GM21367 (cell line): ENCODE data around the gene VIPR1.
"Not testable (repeated sequence)": the region's sequence is repeated elsewhere in the genome, so short reads cannot be mapped to it uniquely, and the experiment has no call there.

Source experiments
- ATAC-seq: cut with Tn5 transposase; IDR thresholded peaks from one replicate; pipeline ENCODE4 v1.9.1; 2021; ENCODE audit not compliant: unreplicated experiment

Gene VIPR1

DNA sequence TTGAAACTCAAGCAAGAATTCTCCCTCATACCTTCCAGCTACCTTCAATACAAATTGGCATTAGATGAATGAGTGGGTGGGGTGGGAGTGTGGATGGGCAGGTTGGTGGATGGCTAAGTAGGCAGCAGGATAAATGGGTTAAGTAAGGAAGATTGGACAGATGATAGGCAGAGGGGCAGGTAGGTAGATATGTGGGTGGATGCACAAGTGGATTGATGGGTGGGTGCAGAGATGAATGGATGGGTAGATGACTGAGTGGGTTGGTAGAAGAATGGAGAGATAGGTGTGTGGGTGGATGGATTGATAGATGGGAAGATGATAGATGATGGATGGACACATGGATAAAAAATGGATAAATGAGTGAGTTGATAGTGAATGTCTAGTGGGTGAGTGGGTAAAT, 27.6 kb downstream of the VIPR1 start:
- ATAC-seq: no peak

DNA sequence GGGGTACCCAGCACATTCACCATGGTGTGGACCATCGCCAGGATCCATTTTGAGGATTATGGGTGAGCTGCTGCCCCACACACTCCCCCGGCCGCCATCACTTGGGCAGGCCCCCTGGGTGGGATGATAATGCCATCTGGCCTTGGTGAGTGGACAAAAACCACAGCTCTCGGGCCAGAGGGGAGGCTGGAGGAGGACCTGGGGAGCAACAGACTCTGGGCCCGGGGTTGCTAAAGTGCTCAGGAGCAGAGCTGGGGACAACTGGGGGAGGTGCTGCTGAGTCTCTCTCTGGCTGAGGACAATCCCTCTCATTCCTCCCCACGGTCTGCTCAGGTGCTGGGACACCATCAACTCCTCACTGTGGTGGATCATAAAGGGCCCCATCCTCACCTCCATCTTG, 29.0 kb downstream of the VIPR1 start:
- ATAC-seq: no peak

DNA sequence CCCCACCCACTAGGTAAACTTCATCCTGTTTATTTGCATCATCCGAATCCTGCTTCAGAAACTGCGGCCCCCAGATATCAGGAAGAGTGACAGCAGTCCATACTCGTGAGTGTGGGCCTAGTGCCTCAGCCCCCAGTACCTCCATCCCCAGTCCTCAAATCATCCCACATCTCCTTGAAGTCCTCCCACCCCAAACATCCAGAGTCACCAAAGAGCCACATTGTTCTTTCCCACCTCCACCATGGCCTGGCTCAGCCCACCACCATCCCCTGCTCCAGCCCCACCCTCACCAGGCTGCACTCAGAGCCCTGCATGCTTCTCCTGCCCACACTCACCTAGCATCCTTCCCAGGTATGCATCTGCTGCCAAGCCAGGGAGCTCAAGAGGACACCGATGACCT, 29.8 kb downstream of the VIPR1 start:
- ATAC-seq: no peak

DNA sequence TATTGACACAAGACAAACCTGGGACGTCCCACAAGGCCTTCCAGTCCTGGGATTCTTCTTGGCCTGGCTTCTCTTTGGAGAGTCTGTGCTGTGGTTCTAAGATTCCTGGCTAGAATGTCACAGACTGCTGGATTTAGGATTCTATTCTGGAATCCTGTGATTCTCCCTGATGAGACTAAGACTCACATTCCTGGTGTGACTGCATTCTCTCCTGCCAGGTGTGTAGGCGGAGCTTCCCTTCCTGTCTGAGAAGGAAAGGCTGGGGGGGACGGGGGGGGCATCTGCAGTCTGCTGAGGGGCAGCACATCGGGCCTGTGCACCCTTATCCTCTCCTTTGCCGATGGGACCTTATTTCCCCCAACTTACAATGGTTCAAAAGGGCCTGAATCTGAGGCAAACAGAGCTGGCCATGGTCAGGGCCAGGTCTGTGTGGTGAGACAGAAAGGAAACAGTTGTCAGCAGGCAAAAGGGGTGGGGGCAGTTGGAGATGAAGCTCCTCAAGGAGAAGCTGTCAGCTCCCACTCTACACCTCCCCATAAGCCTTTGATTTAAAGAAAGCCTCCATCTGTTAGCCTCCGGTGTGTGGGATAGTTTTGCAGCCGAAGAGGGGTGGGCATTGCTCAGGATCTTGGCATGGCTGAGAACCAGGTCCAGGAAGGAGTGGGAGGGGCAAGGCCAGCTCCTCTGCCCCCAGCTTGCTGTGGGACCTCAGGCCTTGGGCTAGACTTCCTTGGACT, 30.9 kb downstream of the VIPR1 start:
- ATAC-seq: no peak

DNA sequence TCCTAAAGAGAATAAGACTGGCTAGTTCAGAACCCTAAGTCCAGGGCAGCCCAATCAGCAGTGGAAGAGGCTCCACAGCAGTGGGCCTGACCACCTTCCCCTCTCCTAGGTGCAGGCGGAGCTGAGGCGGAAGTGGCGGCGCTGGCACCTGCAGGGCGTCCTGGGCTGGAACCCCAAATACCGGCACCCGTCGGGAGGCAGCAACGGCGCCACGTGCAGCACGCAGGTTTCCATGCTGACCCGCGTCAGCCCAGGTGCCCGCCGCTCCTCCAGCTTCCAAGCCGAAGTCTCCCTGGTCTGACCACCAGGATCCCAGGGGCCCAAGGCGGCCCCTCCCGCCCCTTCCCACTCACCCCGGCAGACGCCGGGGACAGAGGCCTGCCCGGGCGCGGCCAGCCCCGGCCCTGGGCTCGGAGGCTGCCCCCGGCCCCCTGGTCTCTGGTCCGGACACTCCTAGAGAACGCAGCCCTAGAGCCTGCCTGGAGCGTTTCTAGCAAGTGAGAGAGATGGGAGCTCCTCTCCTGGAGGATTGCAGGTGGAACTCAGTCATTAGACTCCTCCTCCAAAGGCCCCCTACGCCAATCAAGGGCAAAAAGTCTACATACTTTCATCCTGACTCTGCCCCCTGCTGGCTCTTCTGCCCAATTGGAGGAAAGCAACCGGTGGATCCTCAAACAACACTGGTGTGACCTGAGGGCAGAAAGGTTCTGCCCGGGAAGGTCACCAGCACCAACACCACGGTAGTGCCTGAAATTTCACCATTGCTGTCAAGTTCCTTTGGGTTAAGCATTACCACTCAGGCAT, 33.7 kb downstream of the VIPR1 start:
- ATAC-seq: no peak

DNA sequence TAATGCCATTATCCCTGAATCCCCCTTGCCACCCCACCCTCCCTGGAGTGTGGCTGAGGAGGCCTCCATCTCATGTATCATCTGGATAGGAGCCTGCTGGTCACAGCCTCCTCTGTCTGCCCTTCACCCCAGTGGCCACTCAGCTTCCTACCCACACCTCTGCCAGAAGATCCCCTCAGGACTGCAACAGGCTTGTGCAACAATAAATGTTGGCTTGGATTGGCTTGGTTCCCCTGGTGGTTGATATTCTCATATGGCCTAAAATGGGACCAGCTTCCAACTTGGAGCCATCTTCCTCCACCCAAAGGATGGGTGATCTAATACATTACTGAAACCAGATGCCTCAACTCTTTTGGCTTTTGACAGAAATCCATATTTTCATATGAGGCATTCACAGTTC, 34.9 kb downstream of the VIPR1 start:
- no peak for ATAC-seq

DNA sequence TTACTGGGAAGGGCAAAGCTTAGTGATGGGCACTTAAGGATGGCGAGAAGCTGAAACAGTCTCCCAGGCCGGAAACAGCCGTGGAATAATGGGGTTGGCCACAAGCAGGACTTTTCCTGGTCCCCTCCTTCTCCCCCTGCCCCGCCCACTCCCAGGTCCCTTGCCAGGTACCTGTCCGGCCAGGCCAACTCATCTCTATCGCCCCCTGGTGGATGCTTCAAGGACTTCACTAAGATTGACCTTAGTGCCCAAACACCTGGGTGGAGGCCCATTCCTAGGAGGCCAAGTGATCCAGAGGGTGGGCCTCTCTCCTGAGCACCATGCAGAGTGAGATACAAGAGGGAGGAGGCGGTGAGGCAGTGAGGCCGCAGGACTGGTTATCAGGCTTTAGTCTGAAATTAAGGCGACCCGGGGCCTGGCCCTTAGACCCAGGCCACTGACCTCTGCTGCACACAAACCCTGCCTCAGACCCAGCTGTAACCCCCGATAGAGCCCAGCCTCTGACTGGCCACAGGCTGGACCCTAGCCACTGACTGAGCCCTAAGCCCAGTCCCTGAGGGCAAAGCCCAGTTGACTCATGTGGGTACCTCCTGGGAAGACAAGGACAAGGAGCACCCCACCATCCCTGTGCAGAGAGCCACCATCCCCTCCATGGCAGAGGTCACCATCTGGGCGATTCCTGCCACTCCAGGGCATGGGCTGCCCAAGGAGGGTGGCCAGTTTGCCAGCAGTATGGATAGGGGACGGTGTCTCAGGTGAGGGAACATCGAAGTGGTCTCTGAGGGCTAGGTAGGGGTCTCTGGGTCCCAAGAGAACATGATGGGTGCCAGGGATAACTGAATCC, 37.6 kb downstream of the VIPR1 start:
- ATAC-seq: no peak

DNA sequence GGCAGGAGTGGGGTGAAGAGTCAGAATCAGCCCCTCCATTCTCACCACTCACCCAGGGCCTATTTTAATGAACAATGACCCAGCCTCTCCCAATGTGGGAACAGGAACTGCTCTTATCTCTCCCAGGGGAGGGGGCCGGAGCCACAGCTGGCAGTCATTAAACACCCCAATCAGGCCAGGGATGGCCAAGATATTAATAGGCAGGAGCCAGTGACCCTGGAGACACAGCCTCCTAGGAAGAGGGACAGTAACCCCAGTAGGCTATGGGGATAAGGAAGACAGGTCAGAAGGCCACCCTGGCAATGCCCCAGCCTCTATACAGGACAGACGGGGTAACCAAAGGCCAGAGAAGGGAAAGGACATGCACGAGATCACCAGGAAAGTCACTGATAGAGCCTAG, 38.6 kb downstream of the VIPR1 start:
- no peak for ATAC-seq

DNA sequence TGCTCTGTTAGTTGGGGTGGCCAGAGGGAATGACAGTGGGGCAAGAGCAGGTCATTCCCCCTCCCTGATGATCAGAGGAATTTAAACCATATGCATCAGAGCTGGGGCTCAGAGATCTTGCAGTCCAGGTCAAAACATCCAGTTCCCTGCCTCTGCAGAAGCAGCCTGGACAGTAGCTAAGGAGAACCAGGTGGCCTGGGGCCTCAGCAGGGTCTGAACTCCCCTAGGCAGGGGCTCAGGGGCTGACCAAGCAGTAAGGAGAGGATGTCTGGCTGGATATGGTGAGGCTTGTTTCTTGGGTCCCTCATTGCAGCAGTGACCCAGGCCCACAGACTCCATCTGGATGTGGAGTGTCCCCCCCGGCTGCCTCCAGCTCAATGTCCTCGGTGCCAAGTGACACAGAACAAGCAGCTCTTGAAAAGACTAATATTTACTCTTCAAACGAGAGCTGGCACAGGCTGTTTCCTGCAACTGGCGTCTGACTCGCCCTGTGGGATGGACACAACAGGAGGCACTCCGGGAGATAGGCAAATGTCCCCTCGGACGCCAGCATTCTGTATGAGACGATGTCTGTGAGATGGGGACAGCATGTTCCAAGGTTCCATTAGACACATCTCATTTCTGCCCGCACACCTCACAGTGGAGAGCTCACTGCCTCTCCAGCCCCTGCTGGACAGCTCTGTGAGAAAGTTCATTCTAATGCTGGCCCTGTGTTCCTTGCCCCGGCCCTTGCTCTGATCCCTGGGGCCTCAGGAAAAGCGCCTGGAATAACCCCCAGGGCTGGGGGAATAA, 42.2 kb downstream of the VIPR1 start:
- no peak for ATAC-seq

DNA sequence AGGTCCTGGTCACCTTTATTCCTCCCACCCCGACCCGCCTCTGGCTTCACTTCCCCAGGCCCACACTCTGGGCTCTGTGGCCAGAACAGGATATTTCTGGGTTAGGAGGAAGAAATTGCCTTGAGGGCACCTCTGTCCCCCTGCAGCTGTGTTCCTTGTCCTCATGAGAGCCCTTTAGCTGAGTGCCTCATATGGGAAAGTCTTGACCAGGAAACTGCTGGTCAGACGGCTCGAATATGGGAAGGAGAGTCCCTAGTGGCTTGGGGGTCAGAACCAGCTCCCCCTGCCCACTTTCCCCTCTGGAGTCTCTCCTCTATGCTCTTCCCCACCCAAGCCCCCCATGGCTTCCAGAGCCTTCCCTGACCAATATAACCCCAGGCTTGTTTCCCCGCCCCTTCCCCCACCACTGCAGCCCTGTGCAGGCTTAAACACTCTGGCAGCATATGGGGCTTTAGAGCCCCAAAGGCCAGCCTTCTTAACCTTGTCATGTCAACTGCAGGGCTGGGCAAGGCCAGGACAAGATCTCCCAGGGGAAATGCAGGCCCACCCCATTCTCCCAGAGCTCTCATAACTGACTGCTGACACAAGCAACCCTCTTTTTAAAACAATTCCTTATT, 42.9 kb downstream of the VIPR1 start:
- no peak for ATAC-seq

DNA sequence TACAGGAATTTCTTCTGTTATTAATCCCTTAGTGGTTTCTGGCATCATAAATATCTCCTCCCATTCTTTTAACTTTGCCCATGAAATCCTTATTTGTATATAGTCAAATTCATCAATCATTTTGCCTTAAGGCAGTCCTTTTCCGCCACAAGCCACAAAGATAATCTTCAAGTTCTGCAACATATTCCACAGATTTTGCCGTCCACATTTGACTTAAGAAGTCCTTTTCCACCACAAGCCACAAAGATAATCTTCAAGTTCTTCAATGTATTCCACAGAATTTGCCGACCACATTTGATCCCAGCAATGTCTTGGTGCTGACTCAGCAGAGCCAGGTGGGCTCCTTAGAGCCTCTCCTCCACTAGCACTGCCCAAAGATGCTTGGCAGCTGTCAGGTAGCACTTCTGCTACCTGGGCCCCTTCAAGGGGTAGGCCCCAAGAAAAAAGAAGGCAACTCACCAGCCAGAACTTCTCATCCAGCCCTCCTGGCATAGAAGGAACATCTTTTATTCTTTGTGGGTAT, 44.3 kb downstream of the VIPR1 start:
- ATAC-seq: no peak

DNA sequence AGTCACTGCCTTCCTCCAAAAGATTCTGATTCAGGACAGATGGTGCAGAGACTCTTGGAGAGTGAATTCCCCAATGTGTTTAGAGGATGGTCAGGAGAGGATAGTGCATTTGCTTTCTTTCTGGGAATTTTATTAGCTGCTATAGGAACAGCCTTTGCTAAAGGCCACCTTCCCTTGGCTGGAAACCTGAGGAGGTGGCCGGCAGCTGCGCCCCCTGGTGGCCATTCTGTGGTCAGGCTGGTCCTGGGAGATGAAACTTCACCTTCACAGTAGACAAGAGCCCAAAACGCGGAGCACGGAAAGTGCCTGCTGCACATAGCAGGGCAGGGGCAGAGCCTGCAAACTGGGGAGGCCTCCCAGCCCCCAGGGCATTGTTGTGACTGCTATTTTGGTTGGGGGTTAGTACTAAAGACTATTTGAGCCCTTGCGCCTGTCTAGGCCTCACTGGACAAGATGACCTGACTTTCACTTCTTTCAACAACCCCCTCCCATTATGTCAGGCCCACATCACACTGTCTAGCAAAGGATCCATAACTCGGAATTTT, 45.0 kb downstream of the VIPR1 start:
- ATAC-seq: no peak

DNA sequence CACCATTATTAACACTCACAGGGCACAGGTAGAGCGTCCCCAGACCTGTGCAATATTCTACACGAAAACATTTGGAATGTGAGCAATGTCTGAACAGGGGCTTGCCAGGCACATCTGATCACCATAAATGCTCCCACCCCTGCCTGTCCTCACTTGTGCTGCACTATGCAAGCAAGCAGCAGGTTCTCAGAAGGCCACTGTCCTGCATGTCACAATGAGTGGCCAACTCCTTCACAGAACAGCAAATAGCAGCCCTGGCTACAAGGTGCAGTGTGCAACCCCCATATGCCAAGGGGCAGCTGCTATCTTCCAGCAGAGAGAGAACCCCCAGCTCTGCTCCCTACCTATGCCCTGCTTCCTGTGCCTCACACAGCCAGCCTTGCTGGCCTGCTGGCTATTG, 46.7 kb downstream of the VIPR1 start:
- ATAC-seq: no peak

DNA sequence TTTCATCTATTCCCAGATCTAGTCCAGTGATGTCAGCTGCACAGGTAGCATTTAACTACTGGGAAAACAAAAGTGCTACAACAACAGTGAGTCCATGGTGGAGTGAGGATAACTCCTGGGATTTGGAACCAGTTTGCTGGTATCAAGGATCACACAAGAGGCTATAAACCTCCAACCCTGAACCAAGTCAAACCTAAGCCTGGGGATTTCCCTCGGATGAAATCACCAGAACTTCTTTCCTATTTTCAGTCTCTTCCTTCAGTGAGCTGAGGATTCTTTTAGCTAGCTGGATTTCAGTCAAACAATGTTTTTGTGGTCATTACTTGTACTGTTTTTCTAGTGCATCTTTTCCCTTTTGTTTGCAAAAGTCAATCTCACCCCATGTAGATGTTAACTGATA, 47.8 kb downstream of the VIPR1 start:
- no peak for ATAC-seq

DNA sequence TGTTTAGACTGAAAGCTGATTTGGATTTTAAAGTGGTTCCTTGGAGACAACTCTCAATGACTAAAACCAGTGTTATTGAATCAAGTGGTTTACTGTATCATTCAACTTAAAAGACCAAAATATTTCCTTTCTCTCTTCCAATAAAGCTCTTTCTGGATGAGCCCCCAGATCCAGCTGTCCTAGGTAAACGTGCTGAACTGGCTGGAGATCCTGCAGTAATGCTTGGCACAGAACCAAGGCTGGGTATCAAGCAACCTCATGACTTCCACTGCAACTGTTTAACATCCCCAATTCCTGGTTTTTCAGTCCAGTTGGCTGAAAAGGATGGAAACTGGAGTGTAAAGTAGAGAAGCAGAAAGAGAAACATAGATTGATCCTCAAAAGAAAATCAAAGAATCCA, 50.4 kb downstream of the VIPR1 start:
- no peak for ATAC-seq

DNA sequence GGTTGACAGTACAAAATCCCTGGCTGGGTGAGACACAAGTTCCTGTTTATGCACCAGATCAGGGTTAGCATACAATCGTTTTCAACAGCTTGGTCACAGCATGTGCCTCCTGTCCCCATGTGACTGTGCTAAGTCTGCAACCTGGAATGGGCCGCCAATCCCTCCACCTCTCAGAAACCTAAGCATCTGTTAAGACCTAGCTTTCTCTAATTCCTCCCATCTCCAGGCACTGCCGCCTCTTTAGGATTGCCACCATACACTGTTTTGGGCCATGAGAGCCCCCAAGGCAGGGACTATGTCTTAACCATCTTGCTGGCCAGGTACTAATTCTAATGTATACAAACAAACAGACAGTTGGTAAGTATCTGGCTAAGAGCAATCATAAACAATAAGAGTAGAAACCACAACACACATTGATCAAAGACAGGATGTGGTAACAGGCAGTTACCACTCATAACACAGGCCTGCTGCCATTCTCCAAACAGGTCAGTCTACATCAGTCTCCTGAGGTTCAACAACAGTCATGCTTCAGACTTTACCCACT, 53.7 kb downstream of the VIPR1 start:
- peak; percentile 55 for ATAC-seq

DNA sequence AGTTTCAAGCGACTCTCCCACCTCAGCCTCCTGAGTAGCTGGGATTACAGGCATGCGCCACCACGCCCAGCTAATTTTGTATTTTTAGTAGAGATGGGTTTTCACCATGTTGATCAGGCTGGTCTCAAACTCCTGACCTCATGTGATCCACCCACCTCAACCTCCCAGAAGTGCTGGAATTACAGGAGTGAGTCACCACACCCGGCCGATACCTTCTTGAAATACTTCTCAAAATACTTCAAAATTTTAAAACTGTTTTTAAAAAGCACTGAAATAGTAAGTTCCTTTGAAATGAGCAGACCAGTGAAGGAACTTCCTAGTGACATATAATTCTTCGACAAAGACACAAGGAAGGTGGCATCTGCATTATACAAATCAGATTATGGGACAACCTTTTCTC, 54.4 kb downstream of the VIPR1 start:
- ATAC-seq: not testable (repeated sequence)

DNA sequence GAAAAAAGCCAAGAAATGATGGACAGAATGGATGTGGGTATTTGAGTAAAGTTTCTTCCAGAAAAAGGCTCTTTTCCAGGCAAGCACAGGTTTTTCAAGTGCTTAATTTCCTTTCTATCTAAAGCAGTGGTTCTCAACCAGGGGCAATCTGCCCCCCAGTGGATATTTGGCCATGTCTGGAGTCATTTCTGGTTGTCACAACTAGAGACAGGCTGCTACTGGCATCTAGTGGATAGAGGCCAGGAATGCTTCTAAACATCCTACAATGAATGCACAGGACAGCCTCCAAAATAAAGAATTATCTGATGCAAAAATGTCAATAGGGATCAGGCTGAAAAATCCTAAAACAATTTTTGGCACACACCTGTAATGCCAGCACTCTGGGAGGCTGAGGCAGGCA, 55.4 kb downstream of the VIPR1 start:
- ATAC-seq: no peak

DNA sequence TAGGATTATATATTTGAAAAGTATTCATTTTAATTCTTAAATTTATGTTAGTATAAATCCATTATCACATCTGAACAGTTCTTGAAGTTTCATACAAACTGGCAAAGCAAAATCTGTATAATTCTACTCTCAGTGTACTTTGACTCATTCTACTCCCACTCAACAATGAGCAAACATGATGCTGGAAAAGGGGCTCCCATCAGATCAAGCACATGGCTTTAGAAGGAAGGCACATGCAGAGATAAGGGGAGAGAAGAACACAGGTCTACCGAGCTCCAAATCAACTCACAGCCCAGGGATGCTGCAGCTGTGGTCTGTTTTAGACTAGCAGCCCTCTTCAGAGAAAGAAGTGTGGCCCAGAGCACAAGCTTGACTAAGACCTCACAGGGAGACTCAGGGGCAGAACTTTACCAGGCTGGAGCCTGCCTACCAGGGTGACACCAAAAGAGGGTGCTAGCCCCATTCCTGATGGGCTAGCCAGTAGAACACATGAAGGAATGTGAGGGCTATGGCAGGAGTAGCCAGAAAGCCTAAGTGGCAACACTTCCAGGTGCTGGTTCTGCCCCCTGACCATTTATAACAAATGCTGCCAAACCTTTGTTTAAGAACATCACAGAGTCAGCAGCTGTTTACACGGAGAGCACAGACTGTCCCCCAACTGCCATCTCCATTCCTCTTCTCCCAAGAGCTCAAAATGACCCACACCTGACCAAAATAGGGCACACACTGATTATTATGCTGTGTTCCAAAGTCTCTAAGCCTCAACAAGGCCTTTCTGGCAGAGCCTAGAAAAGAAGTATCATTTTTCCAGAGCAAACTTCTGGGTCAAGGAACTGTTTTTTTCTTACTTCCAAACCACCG, 59.8 kb downstream of the VIPR1 start:
- ATAC-seq: no peak
